GM12874 (cell line): ENCODE data around the gene ITPK1.

Source experiments
- CTCF ChIP-seq: IDR thresholded peaks from 2 replicates; pipeline ENCODE4 v1.5.1; 2011; ENCODE audit warnings: low read depth, mild to moderate bottlenecking, control low read depth, low read length, moderate library complexity; ENCODE audit not compliant: insufficient read depth

ITPK1 gene

DNA sequence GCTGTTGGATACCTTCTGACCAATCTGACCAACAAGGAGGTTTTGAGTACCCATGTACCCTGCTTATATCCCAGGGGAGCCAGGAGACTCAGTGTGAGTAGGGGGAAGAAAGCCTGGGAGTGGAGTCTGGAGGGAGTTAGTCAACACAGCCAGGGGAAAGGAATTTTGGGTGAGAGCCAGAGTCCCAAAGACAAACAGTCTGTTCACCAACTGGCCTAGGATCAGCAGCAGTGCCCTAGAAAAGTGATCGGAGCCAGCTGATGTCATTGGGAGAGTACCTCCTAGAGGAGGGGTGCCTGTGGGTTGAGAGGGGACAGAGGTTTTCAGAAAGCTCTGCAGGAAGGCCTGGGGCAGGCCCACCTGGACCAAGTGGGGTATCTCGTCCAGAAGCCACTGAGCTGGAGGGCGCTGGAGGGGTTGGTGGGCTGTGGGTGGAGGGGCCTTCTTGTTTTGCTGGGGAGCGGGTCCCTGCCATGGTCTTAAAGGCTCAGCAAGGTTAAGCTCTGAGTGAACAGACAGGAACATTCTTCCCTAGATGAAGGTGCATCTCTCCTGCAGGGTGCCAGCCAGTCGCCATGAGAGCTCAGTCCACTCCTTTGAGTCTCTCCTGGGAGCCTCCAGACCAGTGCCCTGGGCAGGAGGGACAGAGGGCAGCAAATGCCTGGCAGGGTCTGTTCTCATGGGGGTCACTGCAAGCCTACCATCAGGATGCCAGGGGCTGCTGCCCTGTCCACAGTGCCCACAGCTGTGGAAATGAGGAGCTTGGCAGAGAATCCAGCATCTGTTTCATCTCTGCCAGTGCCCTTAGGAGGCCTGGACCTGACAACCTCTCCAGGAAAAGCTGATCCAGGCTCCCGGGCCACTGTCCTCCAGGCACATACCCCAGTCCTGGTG, 129.2 kb downstream of the ITPK1 start:
- TF ChIP-seq CTCF = no peak

DNA sequence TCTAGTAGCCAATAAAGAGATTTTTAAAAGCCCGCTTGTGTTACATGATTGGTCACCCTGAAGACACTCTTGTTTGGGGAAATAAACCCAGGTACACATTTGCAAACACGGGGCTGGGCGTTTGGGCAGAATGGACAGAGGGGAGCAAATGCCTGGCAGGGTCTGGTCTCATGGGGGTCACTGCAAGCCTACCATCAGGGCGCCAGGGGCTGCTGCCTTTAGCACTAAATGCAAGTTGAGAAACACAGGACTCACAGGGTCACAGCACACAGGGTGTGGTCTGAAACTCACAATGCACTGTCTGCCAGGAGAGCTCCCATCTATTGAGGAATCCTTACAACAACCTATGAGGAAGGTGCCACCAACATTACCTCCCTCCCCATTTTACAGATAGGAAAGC, 130.2 kb downstream of the ITPK1 start:
- TF ChIP-seq CTCF = no peak

DNA sequence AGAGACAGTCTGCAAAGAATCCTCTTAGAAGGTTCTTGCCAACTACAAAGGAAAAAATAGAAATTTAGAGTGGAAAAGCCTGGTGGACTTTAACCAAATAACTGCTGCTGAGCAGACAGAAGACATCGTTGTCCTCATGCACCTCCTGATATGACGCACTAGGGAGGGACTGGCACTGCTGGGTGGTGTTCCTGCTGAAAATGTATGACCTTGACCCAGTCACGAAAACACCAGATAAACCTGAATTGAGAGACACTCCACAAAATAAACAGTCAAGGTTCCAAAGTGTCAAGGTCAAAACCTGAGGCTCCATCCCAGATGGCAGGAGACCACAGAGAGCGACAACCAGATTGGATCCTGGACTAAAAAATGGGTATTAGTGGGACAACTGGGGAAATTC, 130.8 kb downstream of the ITPK1 start:
- TF ChIP-seq CTCF = no peak

- no peak for TF ChIP-seq CTCF
These were observed 131.5 kb downstream of the ITPK1 start for GRCh38 chr14:92984082-92984788.

DNA sequence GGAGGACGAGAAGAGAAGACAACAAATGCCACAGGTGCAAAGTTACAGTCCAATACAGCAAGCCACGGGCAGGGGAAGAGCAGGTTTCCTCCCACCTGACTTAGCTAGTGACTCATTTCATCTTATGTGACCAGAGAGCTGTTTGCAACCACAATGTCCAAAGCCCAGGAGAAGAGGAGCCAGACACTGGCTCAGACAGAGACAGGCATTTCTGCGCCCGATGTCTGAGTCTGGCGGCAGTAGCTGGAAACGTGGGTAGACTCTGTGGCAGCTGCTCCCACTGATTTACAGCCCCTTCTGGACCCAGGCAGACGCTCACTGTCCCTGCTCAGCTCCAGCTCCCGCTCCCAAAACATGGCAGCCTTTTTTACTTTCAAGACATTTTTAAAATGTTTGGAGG, 132.8 kb downstream of the ITPK1 start:
- TF ChIP-seq CTCF = no peak

DNA sequence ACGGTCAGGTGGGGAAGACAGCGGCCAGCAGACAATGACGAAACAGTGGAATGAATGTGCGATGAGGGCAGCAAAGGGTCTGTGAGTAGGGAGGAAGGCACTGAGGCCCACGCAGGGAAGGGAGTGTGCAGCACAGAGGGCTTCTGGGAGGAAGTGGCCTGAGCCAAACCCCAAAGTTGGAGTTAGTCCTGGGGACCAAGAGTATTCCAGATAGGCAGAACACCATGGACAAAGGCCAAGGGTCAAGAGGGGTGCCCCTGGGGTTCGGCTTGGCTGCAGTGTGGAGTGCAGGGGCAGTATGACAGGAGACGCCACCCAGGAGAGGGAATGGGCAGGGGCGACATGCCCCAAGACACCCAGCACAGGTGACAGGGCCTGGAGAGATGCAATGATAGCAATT, 134.0 kb downstream of the ITPK1 start:
- no peak for TF ChIP-seq CTCF

- TF ChIP-seq CTCF = no peak
These were observed 134.9 kb downstream of the ITPK1 start for GRCh38 chr14:92980866-92981265.
